GM10847 (cell line): ENCODE data around the gene PRKN.

Experiments used
- POLR2A ChIP-seq: IDR thresholded peaks from 2 replicates; pipeline ENCODE4 v1.6.1; 2011; ENCODE audit not compliant: insufficient read length; ENCODE audit errors: extremely low read depth

PRKN gene

GRCh38 chr6:161327360-161327953 lies 1400.1 kb downstream of the PRKN start:
- TF ChIP-seq POLR2A = no peak

- TF ChIP-seq POLR2A = no peak
These were observed 1408.3 kb downstream of the PRKN start for GRCh38 chr6:161319231-161319630.

DNA sequence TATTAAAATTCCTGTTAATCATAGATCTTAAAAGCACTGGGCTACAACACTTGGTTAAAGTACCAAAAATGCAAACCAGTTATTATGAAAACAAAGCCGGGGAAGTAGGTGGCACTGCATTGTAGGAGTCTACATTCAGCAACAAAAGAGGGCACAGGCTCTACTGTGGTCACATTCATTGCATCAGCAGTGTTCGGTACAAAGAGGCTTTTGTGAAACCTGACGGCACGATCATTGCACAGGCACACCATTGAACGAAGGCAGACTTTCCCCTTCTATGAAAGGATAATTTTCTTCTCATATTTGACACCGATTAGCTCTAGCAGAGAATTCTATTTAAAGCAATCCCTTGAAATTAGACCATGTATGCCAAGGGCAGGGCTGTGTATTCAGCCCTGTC lies 1409.1 kb downstream of the PRKN start:
- no peak for TF ChIP-seq POLR2A

DNA sequence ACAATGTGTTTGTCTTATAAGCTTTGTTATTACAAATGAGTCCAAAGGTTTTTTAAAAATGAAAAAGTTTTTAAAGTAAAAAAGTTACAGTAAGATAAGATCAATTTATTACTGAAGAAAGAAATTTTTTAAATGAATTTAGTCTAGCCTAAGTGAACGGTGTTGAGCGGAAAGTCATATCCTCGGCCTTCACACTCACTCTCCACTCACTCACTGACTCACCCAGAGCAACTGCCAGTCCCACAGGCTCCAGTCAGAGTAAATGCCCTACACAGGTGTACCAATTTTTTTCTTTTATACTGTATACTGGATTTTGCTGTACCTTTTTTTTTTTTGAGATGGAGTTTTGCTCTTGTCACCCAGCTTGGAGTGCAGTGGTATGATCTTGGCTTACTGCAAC lies 1411.0 kb downstream of the PRKN start:
- TF ChIP-seq POLR2A = no peak

- no peak for TF ChIP-seq POLR2A
These were observed 1413.5 kb downstream of the PRKN start for GRCh38 chr6:161313940-161314509.

GRCh38 chr6:161308075-161308655 lies 1419.4 kb downstream of the PRKN start:
- TF ChIP-seq POLR2A = no peak

- no peak for TF ChIP-seq POLR2A
These were observed 1421.7 kb downstream of the PRKN start for GRCh38 chr6:161305860-161306259.

- no peak for TF ChIP-seq POLR2A
These were observed 1423.8 kb downstream of the PRKN start for GRCh38 chr6:161303628-161304340.

GRCh38 chr6:161302949-161303348 lies 1424.6 kb downstream of the PRKN start:
- TF ChIP-seq POLR2A = no peak

DNA sequence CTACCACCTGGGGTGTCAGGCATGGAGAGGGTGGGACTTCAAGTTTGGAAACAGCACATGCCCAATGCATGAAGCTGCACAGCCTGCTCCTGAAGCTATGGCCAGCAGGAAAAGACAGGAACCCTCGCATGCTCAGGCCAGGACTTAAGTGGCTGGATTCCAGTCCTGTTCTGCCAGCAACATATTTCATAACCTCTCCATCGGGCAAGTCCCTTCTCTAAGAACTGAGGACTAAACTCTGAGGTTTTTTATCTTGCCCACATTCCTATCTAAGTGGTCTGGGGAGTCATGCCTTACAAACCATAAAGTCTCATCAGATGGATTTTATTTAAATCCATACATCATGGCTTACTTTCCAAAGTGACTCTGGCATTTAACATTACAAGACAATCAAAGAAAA lies 1426.2 kb downstream of the PRKN start:
- TF ChIP-seq POLR2A = no peak

GRCh38 chr6:161300823-161301222 lies 1426.7 kb downstream of the PRKN start:
- TF ChIP-seq POLR2A = no peak

DNA sequence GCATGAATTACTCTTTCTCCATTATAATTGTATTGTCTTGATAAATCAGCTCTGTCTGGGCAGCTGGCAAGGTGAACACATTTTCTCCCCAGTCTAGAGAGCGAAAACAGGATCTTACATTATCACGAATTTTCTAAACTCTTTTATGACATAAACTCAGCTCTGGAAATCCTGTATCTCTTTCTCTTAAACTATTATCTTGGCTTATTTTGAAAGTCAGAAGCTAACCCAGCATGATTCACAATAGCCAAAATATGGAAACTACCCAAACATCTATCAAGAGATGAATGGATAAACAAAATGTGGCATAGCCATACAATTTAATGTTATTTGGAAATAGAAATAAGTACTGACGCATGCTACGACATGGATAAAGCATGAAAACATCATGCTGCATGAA lies 1427.8 kb downstream of the PRKN start:
- no peak for TF ChIP-seq POLR2A
